ENCODE measurements around the gene ARL6IP1.

Gene ARL6IP1

GRCh38 chr16:18801145-18801972, at the start of gene ARL6IP1:
Gene ARL6IP1, minus strand, starts transcription at chr16:18801549. Its CDS starts 83 bp downstream, at chr16:18801466.
- DNase-seq (ENCODE audit: low read depth, low spot score) = peak; percentile 100

DNA sequence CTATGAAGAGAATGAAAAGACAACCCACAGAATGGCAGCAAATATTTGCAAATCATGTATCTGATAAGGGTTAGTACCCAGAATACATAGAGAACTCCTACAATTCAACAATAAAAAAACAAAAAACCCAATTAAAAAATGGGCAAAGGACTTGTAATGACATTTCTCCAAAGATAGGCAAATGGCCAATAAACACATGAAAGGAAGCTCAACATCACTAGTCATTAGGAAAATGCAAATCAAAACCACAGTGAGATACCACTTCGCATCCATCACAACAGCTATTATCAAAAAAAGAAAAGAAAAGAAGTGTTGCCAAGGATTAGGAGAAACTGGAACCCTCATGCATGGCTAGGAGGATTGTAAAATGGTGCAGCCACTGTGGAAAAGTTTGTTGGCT, 45.1 kb upstream of the ARL6IP1 start:
- peak; percentile 54 for DNase-seq (ENCODE audit: low read depth, low spot score)

GRCh38 chr16:18842565-18842964, 41.2 kb upstream of the ARL6IP1 start:
- DNase-seq (ENCODE audit: low read depth, low spot score) = no peak

DNA sequence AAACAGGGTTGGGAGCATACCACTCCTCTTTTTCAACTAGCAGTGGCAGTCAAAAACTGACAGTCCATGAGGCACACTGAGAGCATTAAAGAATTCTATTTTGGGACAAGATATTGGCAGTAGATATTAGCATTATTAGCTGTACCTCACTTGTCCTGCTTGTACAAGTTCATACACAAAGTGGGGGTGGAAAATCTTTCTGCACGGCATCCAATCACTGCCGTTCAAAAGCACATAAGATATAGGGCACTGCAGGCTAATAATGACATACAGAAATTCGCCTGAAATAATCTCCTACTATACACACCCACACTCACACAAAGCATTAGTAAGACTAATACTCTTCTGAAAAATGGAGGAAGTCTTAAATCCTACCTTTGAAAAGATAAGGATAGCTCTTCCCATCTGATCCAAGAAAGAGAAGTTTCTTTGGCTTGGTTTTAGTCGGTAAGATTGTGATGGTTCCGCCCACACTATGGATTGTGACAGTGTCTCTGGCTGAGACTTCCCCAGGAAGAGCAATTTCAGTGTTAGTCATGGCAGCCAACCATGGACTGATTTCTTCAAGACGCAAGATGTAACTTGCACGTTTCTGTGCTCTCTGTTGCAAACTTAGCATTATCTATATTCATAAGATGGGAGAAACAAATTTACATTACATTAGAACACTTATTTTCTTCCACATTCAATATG, 40.6 kb upstream of the ARL6IP1 start:
- DNase-seq (ENCODE audit: low read depth, low spot score) = no peak

DNA sequence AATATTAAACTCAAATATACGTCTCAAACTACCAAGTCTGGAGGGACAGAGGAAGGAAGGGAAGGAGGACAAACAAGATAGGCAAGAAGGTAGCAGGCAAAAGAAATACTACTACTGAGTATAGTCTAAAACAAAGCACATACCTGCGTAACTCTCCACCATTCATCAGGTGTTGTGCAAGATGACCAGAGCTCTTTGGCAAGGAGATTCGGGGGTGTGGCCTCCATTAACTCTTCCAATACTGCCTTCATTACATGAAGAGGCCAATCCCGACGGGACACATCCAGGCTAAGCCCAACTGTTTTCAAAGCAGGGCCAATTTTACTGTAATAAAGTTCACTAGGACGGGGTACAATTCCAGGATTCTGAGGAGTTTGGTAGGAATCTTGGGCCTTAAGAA, 38.2 kb upstream of the ARL6IP1 start:
- no peak for DNase-seq (ENCODE audit: low read depth, low spot score)

- no peak for DNase-seq (ENCODE audit: low read depth, low spot score)
These were observed 35.4 kb upstream of the ARL6IP1 start for GRCh38 chr16:18836702-18837101.

- no peak for DNase-seq (ENCODE audit: low read depth, low spot score)
These were observed 33.5 kb upstream of the ARL6IP1 start for GRCh38 chr16:18834864-18835263.

DNA sequence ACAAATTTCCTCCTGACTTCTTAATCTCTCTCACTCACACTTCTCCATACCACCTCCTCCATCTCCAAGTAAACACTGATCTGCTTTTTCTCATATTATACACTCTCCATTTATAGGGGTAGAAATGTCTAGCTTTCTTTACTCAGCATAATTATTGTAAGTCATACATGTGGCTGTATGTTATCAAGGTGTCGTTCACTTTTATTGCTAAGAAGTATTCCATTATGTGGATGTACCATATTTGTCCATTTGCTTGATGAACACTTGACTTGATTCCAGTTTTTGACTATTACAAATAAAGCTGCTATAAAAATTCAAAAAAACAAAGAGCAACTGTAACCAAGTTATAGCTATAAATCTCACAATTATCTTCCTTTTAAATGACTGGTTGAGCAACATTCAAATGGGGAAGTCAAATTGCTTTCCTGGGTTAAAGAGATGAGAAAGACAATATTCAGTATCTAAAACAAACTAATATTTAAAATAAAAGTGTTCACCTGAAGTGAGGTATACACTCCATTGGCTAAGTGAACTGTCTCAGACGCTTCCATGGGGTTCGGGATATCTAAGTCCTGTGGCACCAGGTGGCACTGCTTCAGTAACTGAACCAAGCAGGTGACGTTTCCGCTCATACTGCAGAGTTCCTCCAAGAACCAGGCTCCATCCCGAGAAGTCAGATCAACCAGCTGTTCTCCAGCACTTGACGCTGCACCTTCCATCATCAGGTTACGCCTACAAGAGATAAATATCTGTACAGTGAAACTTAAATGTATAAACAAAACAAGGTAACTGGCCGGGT, 32.6 kb upstream of the ARL6IP1 start:
- DNase-seq (ENCODE audit: low read depth, low spot score) = no peak

GRCh38 chr16:18832613-18833012, 31.3 kb upstream of the ARL6IP1 start:
- DNase-seq (ENCODE audit: low read depth, low spot score) = no peak

GRCh38 chr16:18832006-18832405, 30.7 kb upstream of the ARL6IP1 start:
- DNase-seq (ENCODE audit: low read depth, low spot score) = peak; percentile 35

GRCh38 chr16:18829251-18829650, 27.9 kb upstream of the ARL6IP1 start:
- DNase-seq (ENCODE audit: low read depth, low spot score) = no peak

- DNase-seq (ENCODE audit: low read depth, low spot score) = no peak
These were observed 26.5 kb upstream of the ARL6IP1 start for GRCh38 chr16:18827890-18828289.

DNA sequence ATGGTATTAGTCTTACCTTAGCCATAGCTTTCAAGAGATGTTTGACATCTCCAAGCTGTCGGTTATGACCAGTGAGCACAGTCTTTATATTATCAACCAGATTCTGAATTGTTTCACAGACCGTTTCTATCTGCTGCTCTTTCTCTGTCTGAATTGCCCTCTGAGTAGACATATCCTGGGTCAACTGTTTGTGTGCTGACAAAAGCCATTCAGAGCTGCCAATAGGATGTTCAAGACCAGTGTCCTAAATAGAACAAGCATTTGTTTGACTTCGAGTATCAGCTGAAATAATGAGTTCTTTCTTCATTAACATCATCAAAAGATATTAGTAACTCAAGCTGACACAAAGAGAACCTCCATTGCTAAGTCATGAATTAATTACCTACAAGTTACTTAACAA, 14.9 kb upstream of the ARL6IP1 start:
- DNase-seq (ENCODE audit: low read depth, low spot score) = no peak

DNA sequence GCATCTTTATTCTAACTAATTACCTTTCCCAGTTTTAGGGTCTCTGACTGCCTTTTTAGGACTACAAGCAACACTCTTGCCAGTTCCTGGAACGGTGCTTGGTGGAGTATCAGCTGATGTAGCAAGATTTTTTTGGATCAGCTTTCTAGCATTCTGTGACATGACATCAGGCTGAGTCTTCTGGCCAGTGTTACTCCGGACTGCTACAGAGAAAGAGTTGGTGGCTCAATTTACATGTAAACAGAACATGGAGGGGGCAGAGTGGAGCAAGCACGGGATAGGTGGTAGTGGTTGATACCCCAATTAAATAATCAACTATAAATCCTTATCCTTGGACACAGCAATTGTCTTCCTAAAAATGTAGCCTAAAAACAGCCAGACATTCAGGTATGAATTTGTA, 10.6 kb upstream of the ARL6IP1 start:
- no peak for DNase-seq (ENCODE audit: low read depth, low spot score)

GRCh38 chr16:18809165-18809564, 7.8 kb upstream of the ARL6IP1 start:
- no peak for DNase-seq (ENCODE audit: low read depth, low spot score)

DNA sequence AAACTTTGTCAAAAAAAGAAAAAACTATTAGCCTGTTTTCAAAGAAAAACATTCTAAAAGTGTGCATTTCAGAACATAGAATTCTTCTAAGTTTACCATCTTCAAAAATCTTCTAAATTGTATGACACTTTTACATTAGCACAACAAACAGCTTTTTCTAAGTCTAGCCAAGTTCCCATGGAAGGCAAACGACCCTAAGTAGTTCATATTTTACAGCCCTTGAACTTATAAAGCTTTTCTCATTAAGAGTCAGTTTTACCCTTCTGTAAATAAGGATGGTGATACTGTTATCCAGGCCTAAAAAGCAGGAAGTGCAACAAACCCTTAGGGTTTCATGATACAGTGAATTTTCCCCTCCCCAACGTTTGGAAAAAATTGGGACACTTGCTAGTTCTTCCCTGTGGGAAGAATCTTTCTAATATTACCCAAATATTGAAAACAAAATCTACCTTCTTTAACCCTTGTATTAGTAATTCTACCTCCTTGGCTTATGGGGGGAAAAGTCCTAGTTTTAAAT, 4.0 kb upstream of the ARL6IP1 start:
- DNase-seq (ENCODE audit: low read depth, low spot score) = no peak

GRCh38 chr16:18804540-18804939, 3.2 kb upstream of the ARL6IP1 start:
- DNase-seq (ENCODE audit: low read depth, low spot score) = no peak

DNA sequence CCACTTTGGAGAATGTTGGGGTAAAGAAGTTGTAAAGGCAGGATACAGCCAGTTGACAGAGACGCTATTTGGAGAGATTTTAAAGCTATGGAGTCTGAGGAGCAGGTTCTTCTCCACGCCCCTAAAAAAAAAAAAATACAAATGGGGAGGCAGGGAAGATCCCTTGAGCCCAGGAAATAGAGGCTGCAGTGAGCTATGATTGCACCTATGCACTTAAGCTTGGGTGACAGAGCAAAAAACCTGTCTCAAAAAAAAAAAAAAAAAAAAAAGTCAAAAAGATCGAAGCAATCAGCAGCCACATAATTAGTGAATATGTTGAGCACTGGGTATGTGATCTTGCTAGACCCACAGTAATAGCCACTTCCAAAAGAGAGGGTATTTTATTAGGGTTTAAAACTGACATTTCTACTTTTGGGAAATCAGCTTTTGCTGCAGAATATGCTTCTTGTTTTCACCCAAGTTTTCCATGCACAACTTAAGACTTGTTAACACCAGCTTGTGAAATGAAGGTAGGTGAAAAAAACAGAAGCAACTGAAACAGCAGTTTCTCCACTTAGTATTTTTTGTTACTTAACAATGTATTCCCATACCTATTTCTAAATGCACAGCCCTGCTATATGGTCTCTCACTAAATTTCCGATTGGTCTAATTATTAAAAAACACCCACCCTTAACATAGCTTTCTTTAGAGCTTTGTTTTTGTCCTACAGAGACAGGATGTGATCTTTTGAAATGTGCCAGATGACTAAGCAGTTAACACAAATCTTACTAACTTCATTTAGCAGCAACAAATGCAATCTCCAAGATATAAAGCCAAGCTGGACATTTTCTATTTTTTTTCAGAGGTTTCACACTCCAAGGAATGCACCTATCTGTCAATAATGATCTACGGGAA, 2.5 kb upstream of the ARL6IP1 start:
- DNase-seq (ENCODE audit: low read depth, low spot score) = peak; percentile 39

GRCh38 chr16:18802767-18803343, 1.5 kb upstream of the ARL6IP1 start:
- DNase-seq (ENCODE audit: low read depth, low spot score) = no peak

- peak; percentile 46 for DNase-seq (ENCODE audit: low read depth, low spot score)
These were observed 589 bp downstream of the ARL6IP1 start for GRCh38 chr16:18800775-18801144.

DNA sequence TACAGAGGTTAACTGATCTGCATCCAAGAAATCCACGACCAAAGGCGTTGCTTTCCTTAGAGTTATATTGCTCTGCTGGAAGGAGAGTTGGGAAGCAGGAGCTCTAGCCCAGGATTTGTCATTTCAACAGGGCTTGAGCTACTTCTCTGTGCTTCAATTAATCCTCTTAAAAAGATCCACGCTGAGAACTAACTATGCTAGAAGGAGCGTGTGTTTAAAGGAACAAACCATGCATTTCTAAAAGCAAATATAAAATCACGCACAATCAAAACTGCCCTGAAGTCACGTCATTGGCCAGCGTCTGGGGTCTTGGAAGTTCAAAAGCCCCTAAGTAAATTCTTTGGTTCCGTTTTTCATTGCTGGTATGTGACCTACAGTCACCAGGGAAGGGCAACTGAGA, 1.1 kb downstream of the ARL6IP1 start:
- DNase-seq (ENCODE audit: low read depth, low spot score) = no peak

Measured in astrocyte of the hippocampus (primary cell).